Cortex of kidney (tissue), 1 donor: Measurements from ENCODE around the gene KIR3DL3.
"Not testable (repeated sequence)": the region's sequence is repeated elsewhere in the genome, so short reads cannot be mapped to it uniquely, and the experiment has no call there.

ENCODE experiments used
- DNase-seq: peaks from one replicate; lab custom pipeline; 2025; lab: John Stamatoyannopoulos, UW

The KIR3DL3 gene

GRCh38 chr19:54731191-54731590 is 6.9 kb downstream of the KIR3DL3 start:
- no peak for DNase-seq

DNA sequence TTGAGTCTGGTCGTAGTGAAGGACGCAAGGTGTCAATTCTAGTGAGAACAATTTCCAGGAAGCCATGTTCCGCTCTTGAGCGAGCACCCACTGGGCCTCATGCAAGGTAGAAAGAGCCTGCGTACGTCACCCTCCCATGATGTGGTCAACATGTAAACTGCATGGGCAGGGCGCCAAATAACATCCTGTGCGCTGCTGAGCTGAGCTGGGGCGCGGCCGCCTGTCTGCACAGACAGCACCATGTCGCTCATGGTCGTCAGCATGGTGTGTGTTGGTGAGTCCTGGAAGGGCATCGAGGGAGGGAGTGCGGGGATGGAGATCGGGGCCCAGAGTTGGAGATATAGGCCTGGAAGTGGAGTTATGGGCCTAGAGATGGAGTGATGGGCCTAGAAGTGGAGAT is 14.1 kb downstream of the KIR3DL3 start, which contains the start of gene KIR2DL3:
Gene KIR2DL3, plus strand, starts transcription at position 208 of the 400 bp plus-strand sequence. Its CDS starts 33 bp downstream, at position 241.
- not testable (repeated sequence) for DNase-seq

- DNase-seq: no peak
Measured at GRCh38 chr19:54738715-54739114, 14.5 kb downstream of the KIR3DL3 start.

- no peak for DNase-seq
Measured at GRCh38 chr19:54739587-54740497, 15.6 kb downstream of the KIR3DL3 start.

DNA sequence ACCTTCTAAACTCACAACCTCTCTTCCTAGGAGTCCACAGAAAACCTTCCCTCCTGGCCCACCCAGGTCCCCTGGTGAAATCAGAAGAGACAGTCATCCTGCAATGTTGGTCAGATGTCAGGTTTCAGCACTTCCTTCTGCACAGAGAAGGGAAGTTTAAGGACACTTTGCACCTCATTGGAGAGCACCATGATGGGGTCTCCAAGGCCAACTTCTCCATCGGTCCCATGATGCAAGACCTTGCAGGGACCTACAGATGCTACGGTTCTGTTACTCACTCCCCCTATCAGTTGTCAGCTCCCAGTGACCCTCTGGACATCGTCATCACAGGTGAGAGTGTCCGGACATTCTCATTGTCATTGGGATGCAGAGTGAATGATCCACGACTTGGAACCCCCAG is 17.7 kb downstream of the KIR3DL3 start:
- DNase-seq: not testable (repeated sequence)

DNA sequence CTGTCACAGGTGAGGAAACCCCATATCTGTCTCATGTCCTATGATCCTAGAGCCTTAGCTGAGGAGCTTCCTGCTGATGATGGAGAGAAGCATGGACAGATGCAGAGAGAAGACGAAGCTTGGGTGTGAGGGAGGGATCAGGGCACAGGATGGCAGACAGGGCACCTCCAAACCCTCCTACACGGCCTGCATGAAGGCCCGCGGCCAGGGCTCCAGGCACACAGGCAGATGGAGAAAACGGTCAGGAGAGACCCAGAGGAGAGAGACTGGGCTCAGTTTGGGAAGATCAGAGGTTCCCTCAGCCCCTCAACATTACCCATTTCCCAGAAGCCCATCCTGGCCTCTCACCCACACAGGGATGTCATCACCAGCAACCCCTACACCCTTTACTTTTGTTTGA is 19.8 kb downstream of the KIR3DL3 start:
- not testable (repeated sequence) for DNase-seq

DNA sequence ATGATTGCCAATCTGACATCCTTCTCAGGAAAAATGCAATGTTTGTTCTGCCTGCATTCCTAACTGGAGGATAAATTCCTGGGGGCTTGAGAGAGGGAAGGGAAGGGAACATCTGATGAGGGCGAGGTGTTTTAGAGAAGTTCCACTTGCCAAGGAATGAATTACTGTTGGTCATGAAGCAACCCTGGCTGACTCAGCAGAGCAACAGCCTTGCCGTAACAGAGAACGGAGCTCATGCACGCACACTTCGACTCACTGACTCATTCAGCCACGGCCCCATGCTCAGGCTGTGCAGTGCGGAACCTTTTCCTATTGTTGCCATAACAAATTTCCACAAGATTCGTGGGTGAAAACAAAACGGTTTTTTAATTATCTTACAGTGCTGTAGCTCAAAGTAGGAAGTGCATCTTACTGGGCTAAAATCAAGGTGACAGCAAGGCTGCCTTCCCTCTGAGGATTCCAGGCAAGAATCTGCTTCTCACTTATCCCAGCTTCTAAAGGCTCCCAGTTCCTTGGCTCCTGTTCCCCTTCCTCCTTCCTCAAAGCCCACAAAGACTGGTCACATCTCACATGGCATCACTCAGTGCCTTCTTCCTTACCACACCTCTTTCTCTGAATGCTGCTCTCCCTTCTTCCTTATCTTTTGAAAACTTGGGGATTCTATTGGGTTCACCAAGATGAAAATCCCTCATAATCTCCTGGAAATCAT is 23.5 kb downstream of the KIR3DL3 start:
- not testable (repeated sequence) for DNase-seq

- not testable (repeated sequence) for DNase-seq
Measured at GRCh38 chr19:54750276-54750675, 26.0 kb downstream of the KIR3DL3 start.

DNA sequence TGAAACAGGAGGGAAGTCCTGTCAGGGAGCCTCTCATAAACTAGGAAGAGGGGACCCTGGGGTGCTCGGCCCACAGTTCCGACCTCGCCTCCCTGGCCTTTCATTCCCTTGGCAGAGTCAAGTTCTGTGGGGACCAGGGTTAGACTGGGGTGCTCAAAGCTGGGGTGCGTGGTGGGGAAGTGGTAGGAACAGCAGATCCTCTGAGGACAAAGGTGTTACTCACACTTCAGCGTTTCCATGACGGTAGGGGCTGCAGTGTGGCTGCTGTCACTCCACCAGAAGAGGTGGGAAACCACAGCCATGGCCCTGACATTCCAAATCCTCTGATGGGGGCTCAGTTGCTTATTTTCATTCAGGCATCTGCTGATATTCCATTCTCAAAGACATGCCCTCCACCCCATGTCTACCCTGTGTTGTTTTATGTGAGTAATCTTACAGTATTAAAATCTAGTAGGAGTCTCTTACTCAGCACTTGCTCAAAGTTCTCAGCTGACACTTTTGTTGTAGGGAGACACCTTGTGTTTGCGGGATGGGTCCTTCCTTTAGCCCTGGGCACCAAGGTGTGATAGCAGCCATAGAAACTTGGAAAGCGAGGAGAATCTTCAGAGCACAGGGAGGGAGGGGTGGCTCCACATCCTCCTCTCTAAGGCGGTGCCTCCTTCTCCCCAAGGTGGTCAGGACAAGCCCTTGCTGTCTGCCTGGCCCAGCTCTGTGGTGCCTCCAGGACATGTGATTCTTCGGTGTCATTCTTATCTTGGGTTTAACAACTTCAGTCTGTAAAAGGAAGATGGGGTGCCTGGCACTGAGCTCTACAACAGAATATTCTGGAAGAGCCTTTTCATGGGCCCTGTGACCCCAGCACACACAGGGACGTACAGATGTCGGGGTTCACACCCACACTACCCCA is 32.2 kb downstream of the KIR3DL3 start:
- DNase-seq: not testable (repeated sequence)

DNA sequence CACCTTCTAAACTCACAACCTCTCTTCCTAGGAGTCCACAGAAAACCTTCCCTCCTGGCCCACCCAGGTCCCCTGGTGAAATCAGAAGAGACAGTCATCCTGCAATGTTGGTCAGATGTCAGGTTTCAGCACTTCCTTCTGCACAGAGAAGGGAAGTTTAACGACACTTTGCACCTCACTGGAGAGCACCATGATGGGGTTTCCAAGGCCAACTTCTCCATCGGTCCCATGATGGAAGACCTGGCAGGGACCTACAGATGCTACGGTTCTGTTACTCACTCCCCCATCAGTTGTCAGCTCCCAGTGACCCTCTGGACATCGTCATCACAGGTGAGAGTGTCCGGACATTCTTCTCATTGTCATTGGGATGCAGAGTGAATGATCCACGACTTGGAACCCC is 34.3 kb downstream of the KIR3DL3 start:
- DNase-seq: not testable (repeated sequence)

GRCh38 chr19:54764219-54764618 is 40.0 kb downstream of the KIR3DL3 start:
- DNase-seq: not testable (repeated sequence)

DNA sequence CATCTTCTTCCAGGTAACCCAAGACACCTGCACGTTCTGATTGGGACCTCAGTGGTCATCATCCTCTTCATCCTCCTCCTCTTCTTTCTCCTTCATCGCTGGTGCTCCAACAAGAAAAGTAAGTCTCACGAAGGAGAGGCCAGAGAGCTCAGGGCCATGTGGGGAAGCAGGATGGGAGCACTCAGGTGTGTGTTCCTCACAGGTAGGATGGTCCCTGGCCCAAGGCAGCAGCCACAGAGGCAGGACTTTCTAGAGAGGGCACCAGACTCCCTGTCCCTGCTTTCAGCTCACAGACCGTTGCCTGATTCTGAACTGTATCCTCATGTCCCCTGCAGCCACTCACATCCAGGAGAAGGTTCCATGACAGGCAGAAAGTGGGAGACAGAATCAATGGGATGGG is 42.2 kb downstream of the KIR3DL3 start:
- DNase-seq: not testable (repeated sequence)

DNA sequence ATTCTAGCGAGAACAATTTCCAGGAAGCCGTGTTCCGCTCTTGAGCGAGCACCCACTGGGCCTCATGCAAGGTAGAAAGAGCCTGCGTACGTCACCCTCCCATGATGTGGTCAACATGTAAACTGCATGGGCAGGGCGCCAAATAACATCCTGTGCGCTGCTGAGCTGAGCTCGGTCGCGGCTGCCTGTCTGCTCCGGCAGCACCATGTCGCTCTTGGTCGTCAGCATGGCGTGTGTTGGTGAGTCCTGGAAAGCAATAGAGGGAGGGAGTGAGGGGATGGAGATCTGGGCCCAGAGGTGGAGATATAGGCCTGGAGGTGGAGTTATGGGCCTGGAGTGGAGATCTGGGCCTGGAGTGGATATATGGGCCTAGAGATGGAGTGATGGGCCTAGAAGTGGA is 45.4 kb downstream of the KIR3DL3 start, which contains the start of gene KIR2DL1:
Gene KIR2DL1, plus strand, starts transcription at position 148 of the 400 bp plus-strand sequence. Its CDS starts 58 bp downstream, at position 206.
- DNase-seq: not testable (repeated sequence)

DNA sequence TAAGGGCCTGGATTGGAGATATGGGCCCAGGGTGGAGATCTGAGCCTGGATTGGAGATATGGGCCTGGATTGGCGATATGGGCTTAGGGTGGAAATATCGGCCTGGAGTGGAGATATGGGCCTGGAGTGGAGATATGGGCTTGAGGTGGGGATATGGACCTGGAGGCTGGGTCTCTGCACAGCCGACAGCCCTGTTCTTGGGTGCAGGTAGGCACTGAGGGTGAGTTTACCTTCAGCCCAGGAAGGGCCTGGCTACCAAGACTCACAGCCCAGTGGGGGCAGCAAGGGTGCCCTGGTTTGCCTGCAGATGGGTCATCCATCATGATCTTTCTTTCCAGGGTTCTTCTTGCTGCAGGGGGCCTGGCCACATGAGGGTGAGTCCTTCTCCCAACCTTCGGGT is 46.3 kb downstream of the KIR3DL3 start:
- DNase-seq: not testable (repeated sequence)

DNA sequence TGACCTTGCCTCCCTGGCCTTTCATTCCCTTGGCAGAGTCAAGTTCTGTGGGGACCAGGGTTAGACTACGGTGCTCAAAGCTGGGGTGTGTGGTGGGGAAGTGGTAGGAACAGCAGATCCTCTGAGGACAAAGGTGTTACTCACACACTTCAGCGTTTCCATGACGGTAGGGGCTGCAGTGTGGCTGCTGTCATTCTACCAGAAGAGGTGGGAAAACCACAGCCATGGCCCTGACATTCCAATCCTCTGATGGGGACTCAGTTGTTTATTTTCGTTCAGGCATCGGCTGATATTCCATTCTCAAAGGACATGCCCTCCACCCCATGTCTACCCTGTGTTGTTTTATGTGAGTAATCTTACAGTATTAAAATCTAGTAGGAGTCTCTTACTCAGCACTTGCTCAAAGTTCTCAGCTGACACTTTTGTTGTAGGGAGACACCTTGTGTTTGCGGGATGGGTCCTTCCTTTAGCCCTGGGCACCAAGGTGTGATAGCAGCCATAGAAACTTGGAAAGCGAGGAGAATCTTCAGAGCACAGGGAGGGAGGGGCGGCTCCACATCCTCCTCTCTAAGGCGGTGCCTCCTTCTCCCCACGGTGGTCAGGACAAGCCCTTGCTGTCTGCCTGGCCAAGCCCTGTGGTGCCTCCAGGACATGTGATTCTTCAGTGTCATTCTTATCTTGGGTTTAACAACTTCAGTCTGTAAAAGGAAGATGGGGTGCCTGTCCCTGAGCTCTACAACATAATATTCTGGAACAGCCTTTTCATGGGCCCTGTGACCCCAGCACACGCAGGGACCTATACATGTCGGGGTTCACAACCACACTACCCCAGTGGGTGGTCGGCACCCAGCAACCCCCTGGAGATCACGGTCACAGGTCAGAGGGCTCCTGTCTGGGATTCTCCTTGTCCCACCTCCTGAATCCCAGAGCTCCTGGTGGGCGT is 47.0 kb downstream of the KIR3DL3 start:
- not testable (repeated sequence) for DNase-seq

DNA sequence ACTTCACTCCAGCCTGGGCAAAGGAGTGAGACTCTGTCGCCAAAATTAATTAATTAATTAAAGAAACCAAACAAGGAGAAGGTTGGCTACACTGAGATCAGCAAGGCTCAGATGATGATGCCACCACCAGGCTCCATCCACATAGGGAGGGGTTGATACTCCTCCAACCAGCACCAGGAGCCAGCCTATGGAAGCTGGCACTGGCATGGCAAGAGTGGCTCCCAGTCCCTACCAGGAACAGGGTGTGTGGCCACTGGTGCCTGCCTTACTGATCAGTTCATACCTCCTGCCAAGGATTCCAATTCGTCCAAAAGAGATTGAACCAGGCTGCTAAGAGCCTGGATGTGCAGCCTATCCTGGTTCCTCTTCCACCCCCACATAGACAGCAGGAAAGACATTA is 48.4 kb downstream of the KIR3DL3 start:
- DNase-seq: not testable (repeated sequence)

DNA sequence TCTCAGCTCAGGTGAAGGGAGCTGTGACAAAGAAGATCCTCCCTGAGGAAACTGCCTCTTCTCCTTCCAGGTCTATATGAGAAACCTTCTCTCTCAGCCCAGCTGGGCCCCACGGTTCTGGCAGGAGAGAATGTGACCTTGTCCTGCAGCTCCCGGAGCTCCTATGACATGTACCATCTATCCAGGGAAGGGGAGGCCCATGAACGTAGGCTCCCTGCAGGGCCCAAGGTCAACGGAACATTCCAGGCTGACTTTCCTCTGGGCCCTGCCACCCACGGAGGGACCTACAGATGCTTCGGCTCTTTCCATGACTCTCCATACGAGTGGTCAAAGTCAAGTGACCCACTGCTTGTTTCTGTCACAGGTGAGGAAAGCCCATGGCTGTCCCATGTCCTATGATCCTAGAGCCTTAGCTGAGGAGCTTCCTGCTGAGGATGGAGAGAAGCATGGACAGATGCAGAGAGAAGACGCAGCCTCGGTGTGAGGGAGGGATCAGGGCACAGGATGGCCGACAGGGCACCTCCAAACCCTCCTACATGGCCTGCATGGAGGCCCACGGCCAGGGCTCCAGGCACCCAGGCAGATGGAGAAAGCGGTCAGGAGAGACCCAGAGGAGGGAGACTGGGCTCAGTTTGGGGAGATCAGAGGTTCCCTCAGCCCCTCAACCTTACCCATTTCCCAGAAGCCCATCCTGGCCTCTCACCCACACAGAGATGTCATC is 51.0 kb downstream of the KIR3DL3 start:
- DNase-seq: not testable (repeated sequence)

- DNase-seq: not testable (repeated sequence)
Measured at GRCh38 chr19:54775830-54776229, 51.6 kb downstream of the KIR3DL3 start.

- DNase-seq: not testable (repeated sequence)
Measured at GRCh38 chr19:54777851-54778250, 53.6 kb downstream of the KIR3DL3 start.

DNA sequence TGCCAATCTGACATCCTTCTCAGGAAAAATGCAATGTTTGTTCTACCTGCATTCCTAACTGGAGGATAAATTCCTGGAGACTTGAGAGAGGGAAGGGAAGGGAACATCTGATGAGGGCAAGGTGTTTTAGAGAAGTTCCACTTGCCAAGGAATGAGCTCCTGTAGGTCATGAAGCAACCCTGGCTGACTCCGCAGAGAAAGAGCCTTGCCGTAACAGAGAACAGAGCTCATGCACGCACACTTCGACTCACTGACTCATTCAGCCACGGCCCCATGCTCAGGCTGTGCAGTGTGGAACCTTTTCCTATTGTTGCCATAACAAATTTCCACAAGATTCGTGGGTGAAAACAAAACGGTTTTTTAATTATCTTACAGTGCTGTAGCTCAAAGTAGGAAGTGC is 54.7 kb downstream of the KIR3DL3 start:
- DNase-seq: not testable (repeated sequence)
